Measurements from ENCODE around the gene SLFN5.
"Not testable (repeated sequence)": the region's sequence is repeated elsewhere in the genome, so short reads cannot be mapped to it uniquely, and the experiment has no call there.

Gene SLFN5

GRCh38 chr17:35243561-35244340 lies 879 bp downstream of the SLFN5 start:
- peak; percentile 54 for DNase-seq

GRCh38 chr17:35244341-35245195 lies 1.7 kb downstream of the SLFN5 start:
- DNase-seq = peak; percentile 85

GRCh38 chr17:35245196-35245486 lies 2.3 kb downstream of the SLFN5 start:
- no peak for DNase-seq

- DNase-seq = no peak
These were observed 9.8 kb downstream of the SLFN5 start for GRCh38 chr17:35252651-35253050.

- no peak for DNase-seq
These were observed 11.4 kb downstream of the SLFN5 start for GRCh38 chr17:35254107-35254773.

GRCh38 chr17:35255316-35255715 lies 12.4 kb downstream of the SLFN5 start:
- no peak for DNase-seq

- DNase-seq = no peak
These were observed 13.8 kb downstream of the SLFN5 start for GRCh38 chr17:35256629-35257028.

GRCh38 chr17:35257208-35257659 lies 14.4 kb downstream of the SLFN5 start:
- DNase-seq = no peak

- DNase-seq = no peak
These were observed 16.1 kb downstream of the SLFN5 start for GRCh38 chr17:35259001-35259400.

- no peak for DNase-seq
These were observed 22.2 kb downstream of the SLFN5 start for GRCh38 chr17:35265071-35265470.

GRCh38 chr17:35265566-35266141 lies 22.8 kb downstream of the SLFN5 start:
- DNase-seq = no peak

GRCh38 chr17:35274167-35275066 lies 31.5 kb downstream of the SLFN5 start:
- DNase-seq = not testable (repeated sequence)

GRCh38 chr17:35278454-35278853 lies 35.6 kb downstream of the SLFN5 start:
- DNase-seq = not testable (repeated sequence)

- DNase-seq = not testable (repeated sequence)
These were observed 36.0 kb downstream of the SLFN5 start for GRCh38 chr17:35278876-35279275.

- no peak for DNase-seq
These were observed 40.9 kb downstream of the SLFN5 start for GRCh38 chr17:35283767-35284166.

GRCh38 chr17:35284955-35285354 lies 42.1 kb downstream of the SLFN5 start:
- no peak for DNase-seq

GRCh38 chr17:35286120-35286781 lies 43.4 kb downstream of the SLFN5 start:
- DNase-seq = no peak

- no peak for DNase-seq
These were observed 44.5 kb downstream of the SLFN5 start for GRCh38 chr17:35287286-35287811.

GRCh38 chr17:35289222-35289621 lies 46.4 kb downstream of the SLFN5 start:
- DNase-seq = no peak

- no peak for DNase-seq
These were observed 48.9 kb downstream of the SLFN5 start for GRCh38 chr17:35291802-35292201.

- no peak for DNase-seq
These were observed 50.4 kb downstream of the SLFN5 start for GRCh38 chr17:35293151-35293847.
